Measurements from ENCODE around the gene C2CD2L.

DNA sequence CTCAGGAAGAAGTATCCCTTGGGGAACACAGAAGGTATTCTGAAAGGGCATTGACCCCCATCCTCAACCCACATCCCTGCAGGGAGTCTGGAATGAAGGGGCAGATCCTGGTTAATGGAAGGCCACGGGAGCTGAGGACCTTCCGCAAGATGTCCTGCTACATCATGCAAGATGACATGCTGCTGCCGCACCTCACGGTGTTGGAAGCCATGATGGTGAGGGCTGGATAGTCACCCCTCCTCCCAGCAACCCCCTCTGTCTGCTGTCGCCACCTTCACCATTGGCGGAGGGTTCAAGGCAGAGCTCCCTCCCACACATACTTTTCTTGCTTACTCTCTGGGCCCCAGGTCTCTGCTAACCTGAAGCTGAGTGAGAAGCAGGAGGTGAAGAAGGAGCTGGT, 47.0 kb downstream of the C2CD2L start:
- TF ChIP-seq, protein P1, sequence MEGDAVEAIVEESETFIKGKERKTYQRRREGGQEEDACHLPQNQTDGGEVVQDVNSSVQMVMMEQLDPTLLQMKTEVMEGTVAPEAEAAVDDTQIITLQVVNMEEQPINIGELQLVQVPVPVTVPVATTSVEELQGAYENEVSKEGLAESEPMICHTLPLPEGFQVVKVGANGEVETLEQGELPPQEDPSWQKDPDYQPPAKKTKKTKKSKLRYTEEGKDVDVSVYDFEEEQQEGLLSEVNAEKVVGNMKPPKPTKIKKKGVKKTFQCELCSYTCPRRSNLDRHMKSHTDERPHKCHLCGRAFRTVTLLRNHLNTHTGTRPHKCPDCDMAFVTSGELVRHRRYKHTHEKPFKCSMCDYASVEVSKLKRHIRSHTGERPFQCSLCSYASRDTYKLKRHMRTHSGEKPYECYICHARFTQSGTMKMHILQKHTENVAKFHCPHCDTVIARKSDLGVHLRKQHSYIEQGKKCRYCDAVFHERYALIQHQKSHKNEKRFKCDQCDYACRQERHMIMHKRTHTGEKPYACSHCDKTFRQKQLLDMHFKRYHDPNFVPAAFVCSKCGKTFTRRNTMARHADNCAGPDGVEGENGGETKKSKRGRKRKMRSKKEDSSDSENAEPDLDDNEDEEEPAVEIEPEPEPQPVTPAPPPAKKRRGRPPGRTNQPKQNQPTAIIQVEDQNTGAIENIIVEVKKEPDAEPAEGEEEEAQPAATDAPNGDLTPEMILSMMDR (IDR thresholded peaks at IDR 0.05): no peak
- no peak for TF ChIP-seq POLR2A (IDR thresholded peaks at IDR 0.05)
